Measurements from ENCODE around the gene DCAF12.

Gene DCAF12

GRCh38 chr9:34119713-34120112, 6.8 kb downstream of the DCAF12 start:
- no peak for TF ChIP-seq GLIS3 (CRISPR knock-in tag; IDR thresholded peaks at IDR 0.05)
- TF ChIP-seq, protein P1, sequence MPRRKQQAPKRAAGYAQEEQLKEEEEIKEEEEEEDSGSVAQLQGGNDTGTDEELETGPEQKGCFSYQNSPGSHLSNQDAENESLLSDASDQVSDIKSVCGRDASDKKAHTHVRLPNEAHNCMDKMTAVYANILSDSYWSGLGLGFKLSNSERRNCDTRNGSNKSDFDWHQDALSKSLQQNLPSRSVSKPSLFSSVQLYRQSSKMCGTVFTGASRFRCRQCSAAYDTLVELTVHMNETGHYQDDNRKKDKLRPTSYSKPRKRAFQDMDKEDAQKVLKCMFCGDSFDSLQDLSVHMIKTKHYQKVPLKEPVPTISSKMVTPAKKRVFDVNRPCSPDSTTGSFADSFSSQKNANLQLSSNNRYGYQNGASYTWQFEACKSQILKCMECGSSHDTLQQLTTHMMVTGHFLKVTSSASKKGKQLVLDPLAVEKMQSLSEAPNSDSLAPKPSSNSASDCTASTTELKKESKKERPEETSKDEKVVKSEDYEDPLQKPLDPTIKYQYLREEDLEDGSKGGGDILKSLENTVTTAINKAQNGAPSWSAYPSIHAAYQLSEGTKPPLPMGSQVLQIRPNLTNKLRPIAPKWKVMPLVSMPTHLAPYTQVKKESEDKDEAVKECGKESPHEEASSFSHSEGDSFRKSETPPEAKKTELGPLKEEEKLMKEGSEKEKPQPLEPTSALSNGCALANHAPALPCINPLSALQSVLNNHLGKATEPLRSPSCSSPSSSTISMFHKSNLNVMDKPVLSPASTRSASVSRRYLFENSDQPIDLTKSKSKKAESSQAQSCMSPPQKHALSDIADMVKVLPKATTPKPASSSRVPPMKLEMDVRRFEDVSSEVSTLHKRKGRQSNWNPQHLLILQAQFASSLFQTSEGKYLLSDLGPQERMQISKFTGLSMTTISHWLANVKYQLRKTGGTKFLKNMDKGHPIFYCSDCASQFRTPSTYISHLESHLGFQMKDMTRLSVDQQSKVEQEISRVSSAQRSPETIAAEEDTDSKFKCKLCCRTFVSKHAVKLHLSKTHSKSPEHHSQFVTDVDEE (CRISPR knock-in tag; IDR thresholded peaks at IDR 0.05): no peak
- TF ChIP-seq, protein P2, sequence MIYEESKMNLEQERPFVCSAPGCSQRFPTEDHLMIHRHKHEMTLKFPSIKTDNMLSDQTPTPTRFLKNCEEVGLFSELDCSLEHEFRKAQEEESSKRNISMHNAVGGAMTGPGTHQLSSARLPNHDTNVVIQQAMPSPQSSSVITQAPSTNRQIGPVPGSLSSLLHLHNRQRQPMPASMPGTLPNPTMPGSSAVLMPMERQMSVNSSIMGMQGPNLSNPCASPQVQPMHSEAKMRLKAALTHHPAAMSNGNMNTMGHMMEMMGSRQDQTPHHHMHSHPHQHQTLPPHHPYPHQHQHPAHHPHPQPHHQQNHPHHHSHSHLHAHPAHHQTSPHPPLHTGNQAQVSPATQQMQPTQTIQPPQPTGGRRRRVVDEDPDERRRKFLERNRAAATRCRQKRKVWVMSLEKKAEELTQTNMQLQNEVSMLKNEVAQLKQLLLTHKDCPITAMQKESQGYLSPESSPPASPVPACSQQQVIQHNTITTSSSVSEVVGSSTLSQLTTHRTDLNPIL (CRISPR knock-in tag; IDR thresholded peaks at IDR 0.05; ENCODE audit: low read depth): no peak
- no peak for TF ChIP-seq PPARA (CRISPR knock-in tag; IDR thresholded peaks at IDR 0.05; ENCODE audit: borderline replicate concordance)
- TF ChIP-seq CSDC2 (CRISPR knock-in tag; IDR thresholded peaks at IDR 0.05): no peak
- TF ChIP-seq ZFP30 (CRISPR knock-in tag; IDR thresholded peaks at IDR 0.05): no peak
- no peak for TF ChIP-seq OSR1 (CRISPR knock-in tag; IDR thresholded peaks at IDR 0.05)
- no peak for TF ChIP-seq ZC3H10 (CRISPR knock-in tag; IDR thresholded peaks at IDR 0.05)
- no peak for TF ChIP-seq ISL1 (CRISPR knock-in tag; IDR thresholded peaks at IDR 0.05)
- no peak for ATAC-seq

DNA sequence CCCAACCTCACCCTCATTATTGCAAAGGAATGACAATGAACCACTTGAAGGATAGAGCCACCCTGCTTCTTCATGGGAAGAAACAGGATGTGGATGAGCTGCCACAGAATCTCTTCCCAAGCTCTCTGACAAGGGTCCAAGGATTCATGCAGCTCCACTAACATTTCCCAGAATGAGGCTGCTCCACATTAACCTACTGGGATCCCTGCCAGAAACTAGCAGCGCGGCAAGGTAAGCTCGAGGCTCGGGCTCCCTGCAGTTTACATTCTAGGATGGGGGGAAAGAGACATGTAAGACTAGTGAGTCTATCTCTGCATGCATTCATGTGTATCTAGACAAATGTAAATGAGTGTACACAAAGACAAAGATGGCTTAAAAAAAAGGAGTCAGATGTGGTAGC, 12.1 kb downstream of the DCAF12 start:
- ATAC-seq: no peak
- TF ChIP-seq GLIS3 (CRISPR knock-in tag; IDR thresholded peaks at IDR 0.05) (no peak), ZNF8 (CRISPR knock-in tag; IDR thresholded peaks at IDR 0.05) (no peak), ZNF70 (CRISPR knock-in tag; IDR thresholded peaks at IDR 0.05) (no peak), CSDC2 (CRISPR knock-in tag; IDR thresholded peaks at IDR 0.05) (no peak), BACH2 (CRISPR knock-in tag; IDR thresholded peaks at IDR 0.05; ENCODE audit: borderline replicate concordance) (no peak), SNAI2 (CRISPR knock-in tag; IDR thresholded peaks at IDR 0.05) (no peak)
- TF ChIP-seq, protein P3, sequence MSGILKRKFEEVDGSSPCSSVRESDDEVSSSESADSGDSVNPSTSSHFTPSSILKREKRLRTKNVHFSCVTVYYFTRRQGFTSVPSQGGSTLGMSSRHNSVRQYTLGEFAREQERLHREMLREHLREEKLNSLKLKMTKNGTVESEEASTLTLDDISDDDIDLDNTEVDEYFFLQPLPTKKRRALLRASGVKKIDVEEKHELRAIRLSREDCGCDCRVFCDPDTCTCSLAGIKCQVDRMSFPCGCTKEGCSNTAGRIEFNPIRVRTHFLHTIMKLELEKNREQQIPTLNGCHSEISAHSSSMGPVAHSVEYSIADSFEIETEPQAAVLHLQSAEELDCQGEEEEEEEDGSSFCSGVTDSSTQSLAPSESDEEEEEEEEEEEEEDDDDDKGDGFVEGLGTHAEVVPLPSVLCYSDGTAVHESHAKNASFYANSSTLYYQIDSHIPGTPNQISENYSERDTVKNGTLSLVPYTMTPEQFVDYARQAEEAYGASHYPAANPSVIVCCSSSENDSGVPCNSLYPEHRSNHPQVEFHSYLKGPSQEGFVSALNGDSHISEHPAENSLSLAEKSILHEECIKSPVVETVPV (CRISPR knock-in tag; IDR thresholded peaks at IDR 0.05): no peak
- TF ChIP-seq, protein P1 (CRISPR knock-in tag; IDR thresholded peaks at IDR 0.05): no peak

GRCh38 chr9:34106110-34106509, 20.4 kb downstream of the DCAF12 start:
- ATAC-seq: no peak
- no peak for TF ChIP-seq CSDC2 (CRISPR knock-in tag; IDR thresholded peaks at IDR 0.05)
- TF ChIP-seq GLIS3 (CRISPR knock-in tag; IDR thresholded peaks at IDR 0.05): no peak
- no peak for TF ChIP-seq ZFP3 (CRISPR knock-in tag; IDR thresholded peaks at IDR 0.05)
- TF ChIP-seq, protein P2 (CRISPR knock-in tag; IDR thresholded peaks at IDR 0.05; ENCODE audit: low read depth): no peak
- no peak for TF ChIP-seq ARNTL (CRISPR knock-in tag; IDR thresholded peaks at IDR 0.05; ENCODE audit: borderline replicate concordance, low read depth)
- TF ChIP-seq, protein P4, sequence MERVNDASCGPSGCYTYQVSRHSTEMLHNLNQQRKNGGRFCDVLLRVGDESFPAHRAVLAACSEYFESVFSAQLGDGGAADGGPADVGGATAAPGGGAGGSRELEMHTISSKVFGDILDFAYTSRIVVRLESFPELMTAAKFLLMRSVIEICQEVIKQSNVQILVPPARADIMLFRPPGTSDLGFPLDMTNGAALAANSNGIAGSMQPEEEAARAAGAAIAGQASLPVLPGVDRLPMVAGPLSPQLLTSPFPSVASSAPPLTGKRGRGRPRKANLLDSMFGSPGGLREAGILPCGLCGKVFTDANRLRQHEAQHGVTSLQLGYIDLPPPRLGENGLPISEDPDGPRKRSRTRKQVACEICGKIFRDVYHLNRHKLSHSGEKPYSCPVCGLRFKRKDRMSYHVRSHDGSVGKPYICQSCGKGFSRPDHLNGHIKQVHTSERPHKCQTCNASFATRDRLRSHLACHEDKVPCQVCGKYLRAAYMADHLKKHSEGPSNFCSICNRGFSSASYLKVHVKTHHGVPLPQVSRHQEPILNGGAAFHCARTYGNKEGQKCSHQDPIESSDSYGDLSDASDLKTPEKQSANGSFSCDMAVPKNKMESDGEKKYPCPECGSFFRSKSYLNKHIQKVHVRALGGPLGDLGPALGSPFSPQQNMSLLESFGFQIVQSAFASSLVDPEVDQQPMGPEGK (CRISPR knock-in tag; IDR thresholded peaks at IDR 0.05; ENCODE audit: borderline replicate concordance): no peak
- no peak for TF ChIP-seq ESRRG (CRISPR knock-in tag; IDR thresholded peaks at IDR 0.05)
- TF ChIP-seq ZNF70 (CRISPR knock-in tag; IDR thresholded peaks at IDR 0.05): no peak
- no peak for TF ChIP-seq ISL1 (CRISPR knock-in tag; IDR thresholded peaks at IDR 0.05)
- no peak for TF ChIP-seq ZFP30 (CRISPR knock-in tag; IDR thresholded peaks at IDR 0.05)
- TF ChIP-seq SNAI2 (CRISPR knock-in tag; IDR thresholded peaks at IDR 0.05): no peak
- TF ChIP-seq ZNF8 (CRISPR knock-in tag; IDR thresholded peaks at IDR 0.05): no peak
- TF ChIP-seq TCF4 (CRISPR knock-in tag; IDR thresholded peaks at IDR 0.05; ENCODE audit: borderline replicate concordance): no peak
- TF ChIP-seq BACH2 (CRISPR knock-in tag; IDR thresholded peaks at IDR 0.05; ENCODE audit: borderline replicate concordance): no peak
- no peak for TF ChIP-seq RARB (CRISPR knock-in tag; IDR thresholded peaks at IDR 0.05)
- no peak for TF ChIP-seq ZC3H10 (CRISPR knock-in tag; IDR thresholded peaks at IDR 0.05)
- no peak for TF ChIP-seq OSR1 (CRISPR knock-in tag; IDR thresholded peaks at IDR 0.05)
- no peak for TF ChIP-seq TOX (CRISPR knock-in tag; IDR thresholded peaks at IDR 0.05; ENCODE audit: borderline replicate concordance)
- no peak for TF ChIP-seq ZNF565 (CRISPR knock-in tag; conservative IDR thresholded peaks at IDR 0.05; ENCODE audit: low read depth)
- TF ChIP-seq, protein P5, sequence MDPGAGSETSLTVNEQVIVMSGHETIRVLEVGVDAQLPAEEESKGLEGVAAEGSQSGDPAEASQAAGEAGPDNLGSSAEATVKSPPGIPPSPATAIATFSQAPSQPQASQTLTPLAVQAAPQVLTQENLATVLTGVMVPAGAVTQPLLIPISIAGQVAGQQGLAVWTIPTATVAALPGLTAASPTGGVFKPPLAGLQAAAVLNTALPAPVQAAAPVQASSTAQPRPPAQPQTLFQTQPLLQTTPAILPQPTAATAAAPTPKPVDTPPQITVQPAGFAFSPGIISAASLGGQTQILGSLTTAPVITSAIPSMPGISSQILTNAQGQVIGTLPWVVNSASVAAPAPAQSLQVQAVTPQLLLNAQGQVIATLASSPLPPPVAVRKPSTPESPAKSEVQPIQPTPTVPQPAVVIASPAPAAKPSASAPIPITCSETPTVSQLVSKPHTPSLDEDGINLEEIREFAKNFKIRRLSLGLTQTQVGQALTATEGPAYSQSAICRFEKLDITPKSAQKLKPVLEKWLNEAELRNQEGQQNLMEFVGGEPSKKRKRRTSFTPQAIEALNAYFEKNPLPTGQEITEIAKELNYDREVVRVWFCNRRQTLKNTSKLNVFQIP (CRISPR knock-in tag; IDR thresholded peaks at IDR 0.05; ENCODE audit: borderline replicate concordance, low read depth): no peak

All from SK-N-SH treated with all-trans-retinoic acid at 6 μM for 48 hours (cell line).